H1 (cell line): ENCODE measurements around the gene KLHL17. TPM values are rescaled to one million over a fixed set of nuclear protein-coding genes. Genes with fewer than 3 reads are reported as not detected.

Experiments
- CTCF ChIA-PET: fragments of 300-600 bp; sonication (Branson Sonifier 250); formaldehyde crosslinking; loops from one replicate; lab custom pipeline; 2021; ENCODE audit not compliant: partially characterized antibody; lab: Charles Lee
- POLR2A ChIA-PET: fragments of 300-600 bp; sonication (Branson Sonifier 250); formaldehyde crosslinking; loops from one replicate; lab custom pipeline; 2021; ENCODE audit warnings: inconsistent platforms; ENCODE audit not compliant: partially characterized antibody; lab: Charles Lee
- DNase-seq, 2 experiments: peaks; one replicate each; pipeline versions ENCODE4 v3.0.0 to v3.0.0-alpha.2; 2010 to 2022; ENCODE audit warnings: low spot score in 2 of 2, low read depth in 1 of 2, mixed read lengths in 1 of 2
- FAIRE-seq: peaks from 2 replicates; lab custom pipeline; 2011; peaks lifted over from hg19 to GRCh38; lab: Jason Lieb, UNC
- H2AFZ ChIP-seq: 2 replicates; pipeline ENCODE4 v1.8.1; 2012; ENCODE audit warnings: low read length, inconsistent platforms
- H2AK5ac ChIP-seq: 2 replicates; pipeline ENCODE4 v1.6.1; 2013; ENCODE audit warnings: low read depth, low read length
- H2BK120ac ChIP-seq: replicated peaks from 2 replicates; pipeline ENCODE3; 2013; ENCODE audit warnings: low read depth, low read length, inconsistent platforms
- H2BK12ac ChIP-seq: 2 replicates; pipeline ENCODE4 v1.6.1; 2013; ENCODE audit warnings: low read depth, low read length
- H2BK15ac ChIP-seq: 2 replicates; pipeline ENCODE4 v1.6.1; 2013; ENCODE audit warnings: low read length
- H2BK20ac ChIP-seq: 2 replicates; pipeline ENCODE4 v1.6.1; 2013; ENCODE audit warnings: low read length
- H2BK5ac ChIP-seq: 2 replicates; pipeline ENCODE4 v1.6.1; 2013; ENCODE audit warnings: low read depth, low read length
- H3K14ac ChIP-seq: 2 replicates; pipeline ENCODE4 v1.6.1; 2013; ENCODE audit warnings: inconsistent platforms; ENCODE audit not compliant: insufficient read length
- H3K18ac ChIP-seq: 2 replicates; pipeline ENCODE4 v1.6.1; 2013; ENCODE audit warnings: low read length; ENCODE audit errors: extremely low read depth
- H3K23ac ChIP-seq: 2 replicates; pipeline ENCODE4 v1.6.1; 2013; ENCODE audit warnings: inconsistent platforms; ENCODE audit not compliant: insufficient read length
- H3K23me2 ChIP-seq: 2 replicates; pipeline ENCODE4 v1.6.1; 2013; ENCODE audit warnings: low read depth, low read length
- H3K27ac ChIP-seq: 2 replicates; pipeline ENCODE4 v1.6.1; 2011; ENCODE audit warnings: low read depth, low read length, inconsistent platforms
- H3K27me3 ChIP-seq, 4 experiments: replicated peaks in 1 of 4; 1 replicate in 1 of 4; 2 replicates in 3 of 4; pipeline versions ENCODE4 v1.6.1 to v1.8.1; 2011 to 2013; ENCODE audit warnings: low read length in 3 of 4, mild to moderate bottlenecking in 3 of 4, inconsistent platforms in 2 of 4, mixed read lengths in 2 of 4, moderate library complexity in 1 of 4; ENCODE audit not compliant: control insufficient read depth in 3 of 4, insufficient read depth in 3 of 4; ENCODE audit errors: extremely low read depth in 1 of 4
- H3K36me3 ChIP-seq, 4 experiments: 2 replicates each; pipeline versions ENCODE4 v1.6.1 to v1.8.1; 2011 to 2013; ENCODE audit warnings: mild to moderate bottlenecking in 4 of 4, low read length in 3 of 4, moderate library complexity in 2 of 4, control low read depth in 1 of 4, inconsistent platforms in 1 of 4; ENCODE audit not compliant: insufficient read depth in 4 of 4, control insufficient read depth in 2 of 4
- H3K4ac ChIP-seq: replicated peaks from 2 replicates; pipeline ENCODE3; 2013; ENCODE audit warnings: low read length, low read depth, mixed read lengths, inconsistent platforms; ENCODE audit not compliant: insufficient read length
- H3K4me1 ChIP-seq, 4 experiments: replicated peaks in 1 of 4; 1 replicate in 1 of 4; 2 replicates in 3 of 4; pipeline versions ENCODE4 v1.6.1 to v1.8.1; 2011 to 2013; ENCODE audit warnings: low read length in 3 of 4, inconsistent platforms in 2 of 4, mixed read lengths in 1 of 4; ENCODE audit not compliant: insufficient read depth in 4 of 4, control insufficient read depth in 3 of 4
- H3K4me2 ChIP-seq, 2 experiments: 2 replicates each; pipeline versions ENCODE4 v1.6.1 to v1.8.1; 2011 to 2013; ENCODE audit warnings: low read depth in 2 of 2, low read length in 2 of 2, control low read depth in 1 of 2, inconsistent platforms in 1 of 2, mild to moderate bottlenecking in 1 of 2; ENCODE audit not compliant: insufficient read depth in 1 of 2
- H3K4me3 ChIP-seq, 4 experiments: fragments of 200-600, 300-600 bp in 1 of 4; sonication (generic), shearing (Covaris generic), sonication (Bioruptor Twin) in 1 of 4; 2 replicates each; pipeline versions ENCODE4 v1.5.1 to v1.8.1; 2011 to 2016; ENCODE audit warnings: low read length in 4 of 4, low read depth in 3 of 4, control low read depth in 2 of 4, inconsistent platforms in 2 of 4, mild to moderate bottlenecking in 2 of 4, mixed read lengths in 1 of 4, moderate library complexity in 1 of 4; ENCODE audit not compliant: insufficient read depth in 2 of 4; ENCODE audit errors: extremely low read depth in 1 of 4
- H3K56ac ChIP-seq: replicated peaks from 2 replicates; pipeline ENCODE3; 2013; ENCODE audit warnings: low read depth, mild to moderate bottlenecking, mixed read lengths, low read length, inconsistent platforms; ENCODE audit not compliant: insufficient read length
- H3K79me1 ChIP-seq: 2 replicates; pipeline ENCODE4 v1.6.1; 2013; ENCODE audit warnings: low read depth, low read length, control low read depth
- H3K79me2 ChIP-seq, 2 experiments: 2 replicates each; pipeline versions ENCODE4 v1.6.1 to v1.8.1; 2012 to 2013; ENCODE audit warnings: low read length in 2 of 2, mild to moderate bottlenecking in 2 of 2, inconsistent platforms in 1 of 2; ENCODE audit not compliant: insufficient read depth in 2 of 2, control insufficient read depth in 1 of 2
- H3K9ac ChIP-seq, 4 experiments: replicated peaks in 1 of 4; 1 replicate in 1 of 4; 2 replicates in 3 of 4; pipeline versions ENCODE4 v1.6.1 to v1.8.1; 2011 to 2013; ENCODE audit warnings: low read depth in 3 of 4, low read length in 3 of 4, control low read depth in 2 of 4, mild to moderate bottlenecking in 2 of 4, moderate library complexity in 2 of 4, inconsistent platforms in 1 of 4; ENCODE audit errors: extremely low read depth in 1 of 4
- H3K9me3 ChIP-seq, 2 experiments: 2 replicates each; pipeline versions ENCODE4 v1.6.1 to v1.8.1; 2012 to 2013; ENCODE audit warnings: mild to moderate bottlenecking in 2 of 2, moderate library complexity in 2 of 2, control low read depth in 1 of 2, inconsistent platforms in 1 of 2, low read depth in 1 of 2, low read length in 1 of 2, mixed read lengths in 1 of 2; ENCODE audit not compliant: insufficient read depth in 2 of 2
- H4K20me1 ChIP-seq, 2 experiments: replicated peaks in 1 of 2; 2 replicates each; pipeline versions ENCODE3 to v1.8.1; 2011 to 2013; ENCODE audit warnings: inconsistent platforms in 2 of 2, low read length in 2 of 2, mild to moderate bottlenecking in 1 of 2; ENCODE audit not compliant: insufficient read depth in 2 of 2, control insufficient read depth in 1 of 2
- H4K5ac ChIP-seq: 2 replicates; pipeline ENCODE4 v1.6.1; 2013; ENCODE audit warnings: low read length, low read depth, mixed read lengths, inconsistent platforms; ENCODE audit not compliant: insufficient read length
- H4K8ac ChIP-seq: 2 replicates; pipeline ENCODE4 v1.8.0; 2013; ENCODE audit warnings: mild to moderate bottlenecking, moderate library complexity, low read length, inconsistent platforms; ENCODE audit not compliant: insufficient read depth; ENCODE audit errors: extremely low read depth
- H4K91ac ChIP-seq: replicated peaks from 2 replicates; pipeline ENCODE3; 2013; ENCODE audit warnings: low read length, mixed read lengths, inconsistent platforms; ENCODE audit not compliant: insufficient read length
- POU5F1 ChIP-seq: IDR thresholded peaks from 2 replicates; pipeline ENCODE4 v1.6.1; 2011; ENCODE audit warnings: low read depth, mild to moderate bottlenecking, low read length, moderate library complexity
- WGBS, 2 experiments: shearing (Covaris generic) in 1 of 2; methylation state at CpG; one replicate each; pipeline versions ENCODE4 v1.1.6 to v1.1.7; 2013 to 2015; ENCODE audit warnings: low lambda C conversion rate in 2 of 2, mixed read lengths in 2 of 2, inconsistent platforms in 1 of 2, low coverage in 1 of 2, missing lambda C conversion rate in 1 of 2; ENCODE audit not compliant: insufficient replicate concordance in 2 of 2, insufficient coverage in 1 of 2, insufficient read length in 1 of 2; ENCODE audit errors: extremely low coverage in 1 of 2, missing lambda C conversion rate in 1 of 2; 5-methylcytosine and 5-hydroxymethylcytosine counted together
- polyA plus RNA-seq, 7 experiments: library from polyadenylated mRNA; depleted of rRNA in 3 of 7; stranded (reverse) in 5 of 7; unstranded in 2 of 7; fragments of >200 nt in 5 of 7; fragments of 200-250 nt in 2 of 7; gene quantifications; 1 replicate in 5 of 7; 2 replicates in 1 of 7; 4 replicates in 1 of 7; pipeline versions ENCODE4 v1.2.1 to v1.2.3, GENCODE V29; 2011 to 2013; ENCODE audit warnings: missing spikeins in 2 of 7, mixed read lengths in 2 of 7
- total RNA-seq: library from RNA; stranded (reverse); fragmentation: NEBNext Ultra II Directional; extraction: Animal tissue kit (Norgen Biotek cat#: 25700); gene quantifications from 2 replicates; pipeline ENCODE4 v1.2.1, GENCODE V29; 2021

The KLHL17 gene
- total and polyA plus RNA-seq, 2 of the 8 experiments (the other 6 are each of a cell fraction or from before 2014, with no cell fraction given), result 32.6 to 36.1 TPM

- no peak overlapping the region for H3K23ac ChIP-seq
- peaks cover 2 to 10% (median 8%) of the 10 kb centered on the region in 4 experiments for H3K4me1 ChIP-seq
- H3K36me3 ChIP-seq, result no peaks in the 10 kb centered on the region
- peaks cover 63 to 90% (median 86%) of the 10 kb centered on the region in 4 experiments for H3K27me3 ChIP-seq
- CTCF ChIA-PET, result interaction anchor here (0.7 to 4.6 kb wide), 3 partner anchors 8 to 32 kb away, joined by 3 to 45 read pairs (median 3); no protein-coding TSS in a partner anchor
- no peak overlapping the region for H2BK20ac ChIP-seq
- 67% methylated on average over 12 of the region's 16 CpGs; no CpG with 5 or more reads in 1 of the 2 experiments for WGBS, 2 experiments
- no peak overlapping the region for H3K4ac ChIP-seq
- no peaks in the 10 kb centered on the region for H3K79me1 ChIP-seq
- H3K9me3 ChIP-seq, result no peaks in the 10 kb centered on the region
- H3K4me2 ChIP-seq, result no peak overlapping the region
- peak overlapping the region; percentile 68; the same call in 1 of the 2 replicates for H4K8ac ChIP-seq
- H4K91ac ChIP-seq, result no peak overlapping the region
- no peaks in the 10 kb centered on the region for H3K23me2 ChIP-seq
- no peak overlapping the region for H2BK5ac ChIP-seq
- H3K4me3 ChIP-seq, result no peak overlapping the region
- no peak for FAIRE-seq
- H3K56ac ChIP-seq, result no peak overlapping the region
- no peak overlapping the region for H2BK12ac ChIP-seq
- no peak overlapping the region for H2BK120ac ChIP-seq
- POLR2A ChIA-PET, result no interaction called here
- H3K79me2 ChIP-seq, result no peaks in the 10 kb centered on the region
- no peak overlapping the region for H2AFZ ChIP-seq
- DNase-seq, result no peak
- no peak overlapping the region for H3K9ac ChIP-seq
- H3K14ac ChIP-seq, result no peak overlapping the region
- H4K5ac ChIP-seq, result no peak overlapping the region
- H2BK15ac ChIP-seq, result no peak overlapping the region
- no peak overlapping the region for H3K18ac ChIP-seq
- no peak overlapping the region for H3K27ac ChIP-seq
- H4K20me1 ChIP-seq, result peaks cover 15 to 18% of the 10 kb centered on the region in 2 experiments
- H2AK5ac ChIP-seq, result no peak overlapping the region
- no peak for TF ChIP-seq POU5F1
Measured at GRCh38 chr1:932173-932510, 28.2 kb upstream of the KLHL17 start.
